Dedifferentiated amniotic fluid mesenchymal stem cell (primary cell): ENCODE data around the gene HBZ.
"Not testable (repeated sequence)": the region's sequence is repeated elsewhere in the genome, so short reads cannot be mapped to it uniquely, and the experiment has no call there.

ENCODE experiments used
- DNase-seq: peaks from one replicate; pipeline ENCODE4 v3.0.0-alpha.2; 2016; ENCODE audit errors: extremely low spot score

HBZ gene

GRCh38 chr16:164827-165538 is 12.5 kb downstream of the HBZ start:
- DNase-seq: no peak

DNA sequence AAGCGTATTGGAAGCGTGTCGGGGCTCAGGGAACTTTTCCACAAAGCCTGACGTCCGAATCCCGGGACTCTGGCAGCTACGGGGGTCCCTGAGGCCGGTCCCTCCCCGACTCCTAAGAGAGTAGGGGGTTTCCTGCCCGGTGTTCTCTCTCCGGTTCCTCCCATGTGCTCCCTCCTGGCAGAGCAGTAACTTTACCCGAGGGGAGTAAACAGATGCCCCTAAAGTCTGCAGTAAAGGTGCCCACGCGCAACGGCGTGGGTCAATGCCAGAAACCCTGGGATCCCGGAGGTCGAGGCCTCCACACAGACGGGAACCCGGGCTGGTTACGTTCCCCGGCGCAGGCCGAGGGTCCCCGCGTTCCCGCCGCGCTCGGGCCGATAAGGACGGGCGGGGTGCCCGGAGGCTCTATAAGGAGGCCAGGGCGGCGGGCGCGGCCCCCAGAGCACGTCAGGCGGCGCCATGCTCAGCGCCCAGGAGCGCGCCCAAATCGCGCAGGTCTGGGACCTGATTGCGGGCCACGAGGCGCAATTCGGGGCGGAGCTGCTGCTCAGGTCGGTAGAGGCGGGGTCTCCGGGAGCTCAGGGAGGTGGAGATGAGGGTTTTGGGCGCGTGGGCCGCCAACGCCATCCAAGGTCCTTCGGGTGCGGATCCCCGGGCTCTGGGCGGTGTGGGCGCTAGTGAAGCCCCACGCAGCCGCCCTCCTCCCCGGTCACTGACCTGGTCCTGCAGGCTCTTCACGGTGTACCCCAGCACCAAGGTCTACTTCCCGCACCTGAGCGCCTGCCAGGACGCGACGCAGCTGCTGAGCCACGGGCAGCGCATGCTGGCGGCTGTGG is 13.3 kb downstream of the HBZ start, which contains the start of gene HBM:
TSS of gene HBM (plus strand) at position 440 of the 836 bp plus-strand sequence. CDS start at position 460, 20 bp downstream.
- DNase-seq: no peak

DNA sequence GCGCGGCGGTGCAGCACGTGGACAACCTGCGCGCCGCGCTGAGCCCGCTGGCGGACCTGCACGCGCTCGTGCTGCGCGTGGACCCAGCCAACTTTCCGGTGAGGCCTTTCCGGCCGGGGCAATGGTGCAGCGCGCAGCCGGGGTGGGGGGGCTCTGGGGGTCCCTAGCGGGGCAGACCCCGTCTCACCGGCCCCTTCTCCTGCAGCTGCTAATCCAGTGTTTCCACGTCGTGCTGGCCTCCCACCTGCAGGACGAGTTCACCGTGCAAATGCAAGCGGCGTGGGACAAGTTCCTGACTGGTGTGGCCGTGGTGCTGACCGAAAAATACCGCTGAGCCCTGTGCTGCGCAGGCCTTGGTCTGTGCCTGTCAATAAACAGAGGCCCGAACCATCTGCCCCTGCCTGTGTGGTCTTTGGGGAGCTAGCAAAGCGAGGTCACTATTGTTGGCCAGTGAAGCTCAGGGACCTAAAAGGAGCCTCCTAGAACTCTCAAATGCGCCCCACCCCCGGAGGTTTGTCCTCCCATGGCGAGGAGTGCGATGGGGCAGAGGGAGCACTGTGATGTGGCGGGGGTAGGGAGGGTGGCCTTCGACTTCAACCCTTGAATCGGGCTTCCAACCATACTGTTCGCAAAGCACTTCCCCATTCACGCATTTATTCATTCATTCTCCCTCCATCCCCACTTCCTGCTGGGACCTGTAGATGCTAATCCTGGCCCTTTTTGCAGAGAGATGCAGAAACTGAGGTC is 14.1 kb downstream of the HBZ start:
- DNase-seq: no peak

- DNase-seq: no peak
Measured at GRCh38 chr16:167122-167690, 14.8 kb downstream of the HBZ start.

DNA sequence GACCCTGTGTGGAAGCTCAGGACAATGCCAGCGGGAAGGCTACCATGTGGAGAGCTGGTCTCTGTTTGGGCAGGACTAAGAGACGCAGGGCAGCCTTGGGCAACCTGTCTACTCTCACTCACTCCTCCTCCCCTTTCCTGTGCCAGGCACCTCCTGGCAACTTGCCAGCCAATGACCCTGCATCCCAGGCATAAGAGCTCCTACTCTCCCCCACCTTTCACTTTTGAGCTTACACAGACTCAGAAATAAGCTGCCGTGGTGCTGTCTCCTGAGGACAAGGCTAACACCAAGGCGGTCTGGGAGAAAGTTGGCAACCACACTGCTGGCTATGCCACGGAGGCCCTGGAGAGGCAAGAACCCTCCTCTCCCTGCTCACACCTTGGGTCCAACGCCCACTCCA is 16.0 kb downstream of the HBZ start:
- no peak for DNase-seq

GRCh38 chr16:169014-169413 is 16.6 kb downstream of the HBZ start:
- DNase-seq: no peak

GRCh38 chr16:170088-170507 is 17.7 kb downstream of the HBZ start:
- not testable (repeated sequence) for DNase-seq

- no peak for DNase-seq
Measured at GRCh38 chr16:170788-171187, 18.3 kb downstream of the HBZ start.

- not testable (repeated sequence) for DNase-seq
Measured at GRCh38 chr16:172374-172941, 20.0 kb downstream of the HBZ start, which contains the start of gene HBA2. Gene HBA2 (plus strand): TSS chr16:172876. CDS start chr16:172913, 37 bp downstream.

GRCh38 chr16:173211-173854 is 20.9 kb downstream of the HBZ start:
- DNase-seq: not testable (repeated sequence)

- DNase-seq: not testable (repeated sequence)
Measured at GRCh38 chr16:173928-174769, 21.7 kb downstream of the HBZ start.

- no peak for DNase-seq
Measured at GRCh38 chr16:175011-175949, 22.8 kb downstream of the HBZ start.

DNA sequence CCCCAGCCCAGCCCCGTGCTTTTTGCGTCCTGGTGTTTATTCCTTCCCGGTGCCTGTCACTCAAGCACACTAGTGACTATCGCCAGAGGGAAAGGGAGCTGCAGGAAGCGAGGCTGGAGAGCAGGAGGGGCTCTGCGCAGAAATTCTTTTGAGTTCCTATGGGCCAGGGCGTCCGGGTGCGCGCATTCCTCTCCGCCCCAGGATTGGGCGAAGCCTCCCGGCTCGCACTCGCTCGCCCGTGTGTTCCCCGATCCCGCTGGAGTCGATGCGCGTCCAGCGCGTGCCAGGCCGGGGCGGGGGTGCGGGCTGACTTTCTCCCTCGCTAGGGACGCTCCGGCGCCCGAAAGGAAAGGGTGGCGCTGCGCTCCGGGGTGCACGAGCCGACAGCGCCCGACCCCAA is 23.6 kb downstream of the HBZ start:
- not testable (repeated sequence) for DNase-seq

DNA sequence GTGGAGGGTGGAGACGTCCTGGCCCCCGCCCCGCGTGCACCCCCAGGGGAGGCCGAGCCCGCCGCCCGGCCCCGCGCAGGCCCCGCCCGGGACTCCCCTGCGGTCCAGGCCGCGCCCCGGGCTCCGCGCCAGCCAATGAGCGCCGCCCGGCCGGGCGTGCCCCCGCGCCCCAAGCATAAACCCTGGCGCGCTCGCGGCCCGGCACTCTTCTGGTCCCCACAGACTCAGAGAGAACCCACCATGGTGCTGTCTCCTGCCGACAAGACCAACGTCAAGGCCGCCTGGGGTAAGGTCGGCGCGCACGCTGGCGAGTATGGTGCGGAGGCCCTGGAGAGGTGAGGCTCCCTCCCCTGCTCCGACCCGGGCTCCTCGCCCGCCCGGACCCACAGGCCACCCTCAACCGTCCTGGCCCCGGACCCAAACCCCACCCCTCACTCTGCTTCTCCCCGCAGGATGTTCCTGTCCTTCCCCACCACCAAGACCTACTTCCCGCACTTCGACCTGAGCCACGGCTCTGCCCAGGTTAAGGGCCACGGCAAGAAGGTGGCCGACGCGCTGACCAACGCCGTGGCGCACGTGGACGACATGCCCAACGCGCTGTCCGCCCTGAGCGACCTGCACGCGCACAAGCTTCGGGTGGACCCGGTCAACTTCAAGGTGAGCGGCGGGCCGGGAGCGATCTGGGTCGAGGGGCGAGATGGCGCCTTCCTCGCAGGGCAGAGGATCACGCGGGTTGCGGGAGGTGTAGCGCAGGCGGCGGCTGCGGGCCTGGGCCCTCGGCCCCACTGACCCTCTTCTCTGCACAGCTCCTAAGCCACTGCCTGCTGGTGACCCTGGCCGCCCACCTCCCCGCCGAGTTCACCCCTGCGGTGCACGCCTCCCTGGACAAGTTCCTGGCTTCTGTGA is 24.3 kb downstream of the HBZ start, which contains the start of gene HBA1:
TSS of gene HBA1 (plus strand) at position 204 of the 906 bp plus-strand sequence. CDS start at position 241, 37 bp downstream.
- DNase-seq: not testable (repeated sequence)

- no peak for DNase-seq
Measured at GRCh38 chr16:177394-177822, 25.0 kb downstream of the HBZ start.

GRCh38 chr16:177981-178667 is 25.7 kb downstream of the HBZ start:
- no peak for DNase-seq

GRCh38 chr16:178668-179015 is 26.2 kb downstream of the HBZ start:
- no peak for DNase-seq
